Umbilical cord (tissue), 2 donors: Measurements from ENCODE around the gene C19orf38. TPM values are rescaled to one million over a fixed set of nuclear protein-coding genes. Genes with fewer than 3 reads are reported as not detected.

Experiments used
- DNase-seq: peaks from one replicate; pipeline ENCODE4 v3.0.0-alpha.2; 2015; ENCODE audit warnings: low spot score
- total RNA-seq: library from RNA; depleted of rRNA; stranded (reverse); fragments of >200 nt; gene quantifications from one replicate; pipeline ENCODE4 v1.2.3, GENCODE V29; 2014; ENCODE audit warnings: low replicate concordance; ENCODE audit not compliant: insufficient read depth

Gene C19orf38
- 3.9 TPM for total RNA-seq

- DNase-seq = peak; percentile 78
These were observed at the start of gene C19orf38 for GRCh38 chr19:10848230-10848856. Gene C19orf38 (plus strand): TSS chr19:10848415. CDS start chr19:10848509, 94 bp downstream.

GRCh38 chr19:10800488-10800887, 47.7 kb upstream of the C19orf38 start:
- DNase-seq = no peak

- DNase-seq = no peak
These were observed 45.7 kb upstream of the C19orf38 start for GRCh38 chr19:10802479-10802878.

- no peak for DNase-seq
These were observed 45.0 kb upstream of the C19orf38 start for GRCh38 chr19:10803252-10803651.

- no peak for DNase-seq
These were observed 43.0 kb upstream of the C19orf38 start for GRCh38 chr19:10805065-10805757.

- no peak for DNase-seq
These were observed 42.4 kb upstream of the C19orf38 start for GRCh38 chr19:10805758-10806247.

- DNase-seq = peak; percentile 62
These were observed 39.1 kb upstream of the C19orf38 start for GRCh38 chr19:10808937-10809649.

GRCh38 chr19:10809651-10810285, 38.4 kb upstream of the C19orf38 start:
- DNase-seq = no peak

- DNase-seq = no peak
These were observed 36.7 kb upstream of the C19orf38 start for GRCh38 chr19:10811391-10812111.

GRCh38 chr19:10812196-10812595, 36.0 kb upstream of the C19orf38 start:
- DNase-seq = no peak

GRCh38 chr19:10812902-10813404, 35.3 kb upstream of the C19orf38 start:
- peak; percentile 83 for DNase-seq

GRCh38 chr19:10815007-10815536, 33.1 kb upstream of the C19orf38 start:
- no peak for DNase-seq

- peak; percentile 49 for DNase-seq
These were observed 32.1 kb upstream of the C19orf38 start for GRCh38 chr19:10815969-10816644.

- no peak for DNase-seq
These were observed 31.5 kb upstream of the C19orf38 start for GRCh38 chr19:10816691-10817090.

GRCh38 chr19:10817291-10818038, 30.8 kb upstream of the C19orf38 start:
- peak; percentile 94 for DNase-seq

GRCh38 chr19:10818301-10819123, 29.7 kb upstream of the C19orf38 start:
- DNase-seq = no peak

GRCh38 chr19:10819124-10820060, 28.8 kb upstream of the C19orf38 start:
- DNase-seq = no peak
